ENCODE data around the gene NSUN6.

DNA sequence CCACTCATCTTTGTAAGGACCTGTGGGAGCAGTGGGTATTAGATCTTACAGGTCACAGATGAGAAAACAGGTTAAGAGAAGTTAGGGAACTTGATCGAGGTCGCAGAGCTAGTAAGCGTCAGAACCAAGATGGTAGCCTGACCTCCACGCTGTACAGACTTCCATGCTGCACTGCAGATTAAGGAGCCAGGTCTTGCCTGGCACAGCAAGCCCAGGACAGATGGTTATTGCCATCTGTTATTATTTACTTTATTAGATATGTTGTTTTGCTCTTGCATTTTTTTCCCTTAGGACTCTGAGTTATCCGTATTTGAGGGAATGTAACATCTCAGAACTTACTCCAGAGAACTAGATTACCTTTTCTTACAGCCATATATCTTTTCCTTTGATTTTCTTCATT lies 147.2 kb downstream of the NSUN6 start:
- TF ChIP-seq, protein P1, sequence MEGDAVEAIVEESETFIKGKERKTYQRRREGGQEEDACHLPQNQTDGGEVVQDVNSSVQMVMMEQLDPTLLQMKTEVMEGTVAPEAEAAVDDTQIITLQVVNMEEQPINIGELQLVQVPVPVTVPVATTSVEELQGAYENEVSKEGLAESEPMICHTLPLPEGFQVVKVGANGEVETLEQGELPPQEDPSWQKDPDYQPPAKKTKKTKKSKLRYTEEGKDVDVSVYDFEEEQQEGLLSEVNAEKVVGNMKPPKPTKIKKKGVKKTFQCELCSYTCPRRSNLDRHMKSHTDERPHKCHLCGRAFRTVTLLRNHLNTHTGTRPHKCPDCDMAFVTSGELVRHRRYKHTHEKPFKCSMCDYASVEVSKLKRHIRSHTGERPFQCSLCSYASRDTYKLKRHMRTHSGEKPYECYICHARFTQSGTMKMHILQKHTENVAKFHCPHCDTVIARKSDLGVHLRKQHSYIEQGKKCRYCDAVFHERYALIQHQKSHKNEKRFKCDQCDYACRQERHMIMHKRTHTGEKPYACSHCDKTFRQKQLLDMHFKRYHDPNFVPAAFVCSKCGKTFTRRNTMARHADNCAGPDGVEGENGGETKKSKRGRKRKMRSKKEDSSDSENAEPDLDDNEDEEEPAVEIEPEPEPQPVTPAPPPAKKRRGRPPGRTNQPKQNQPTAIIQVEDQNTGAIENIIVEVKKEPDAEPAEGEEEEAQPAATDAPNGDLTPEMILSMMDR (conservative IDR thresholded peaks at IDR 0.05 in 1 of 2, IDR thresholded peaks at IDR 0.05 in 1 of 2; ENCODE audit: low read depth in 1 of 2, low read length in 2 of 2), result no peak
- no peak for TF ChIP-seq EZH2 (IDR thresholded peaks at IDR 0.05; ENCODE audit: low read length, missing control alignments)

Measured in fibroblast of lung (primary cell).